Epithelial cell of umbilical artery (primary cell): ENCODE measurements around the gene IFT74. TPM values are rescaled to one million over a fixed set of nuclear protein-coding genes. Genes with fewer than 3 reads are reported as not detected.

ENCODE experiments used
- total RNA-seq: library from RNA; depleted of rRNA; stranded (reverse); fragments of >200 nt; gene quantifications from 2 replicates; pipeline ENCODE4 v1.2.3, GENCODE V29; 2014

IFT74 gene
- 9.4 and 14.6 TPM in 2 replicates for total RNA-seq

DNA sequence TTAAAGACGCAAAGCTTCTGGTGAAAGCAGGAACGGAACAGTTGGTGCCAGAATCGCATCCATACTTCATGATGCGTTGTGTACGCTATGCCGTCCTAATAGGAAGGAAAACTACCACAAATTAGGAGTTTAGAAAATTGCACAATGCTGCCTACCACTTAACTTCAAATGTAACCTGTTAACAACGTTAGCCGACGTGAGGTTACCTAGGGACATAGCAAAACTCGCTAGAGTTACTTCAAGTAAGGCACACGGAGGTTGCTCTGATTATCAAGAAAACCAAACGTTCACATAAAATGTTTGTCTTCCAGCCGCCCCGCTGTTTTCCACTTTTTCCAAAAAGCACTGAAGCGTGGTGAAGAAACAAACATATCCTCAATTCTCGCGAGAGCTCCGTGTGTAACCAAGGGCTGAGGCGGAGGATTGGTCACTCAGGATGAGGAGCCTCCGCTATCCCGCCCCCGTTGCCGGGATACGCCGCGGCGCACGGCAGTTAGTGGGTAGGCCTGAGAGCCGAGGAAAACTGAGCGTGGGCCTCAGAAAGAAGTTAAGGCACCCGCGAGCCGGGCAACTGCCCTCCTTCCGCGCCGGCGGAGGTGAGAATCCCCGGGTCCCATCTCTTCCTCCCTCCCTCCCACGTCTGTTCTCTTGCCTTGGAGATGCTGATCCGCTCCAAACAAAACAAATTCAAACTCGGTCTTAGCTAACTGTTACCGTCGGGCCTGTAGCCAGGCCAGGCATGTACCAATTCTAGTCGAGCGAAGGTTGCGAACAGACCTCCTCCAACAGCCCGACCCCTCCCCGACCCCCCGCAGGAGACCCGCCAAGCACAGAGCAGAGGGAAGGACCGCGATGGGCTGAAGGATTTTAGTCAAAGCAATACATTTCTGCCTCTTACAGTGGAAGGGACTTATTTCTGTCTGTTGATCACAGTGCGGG is at the start of gene IFT74:
IFT74 (plus strand) TSS at position 492 of the 939 bp plus-strand sequence. CDS start 5,556 bp downstream, outside the sequence.

GRCh38 chr9:26946753-26947727 is 9.2 kb upstream of the IFT74 start, which contains the start of gene PLAA:
TSS of gene PLAA (minus strand) at chr9:26947242. CDS start at chr9:26947045, 197 bp downstream.

DNA sequence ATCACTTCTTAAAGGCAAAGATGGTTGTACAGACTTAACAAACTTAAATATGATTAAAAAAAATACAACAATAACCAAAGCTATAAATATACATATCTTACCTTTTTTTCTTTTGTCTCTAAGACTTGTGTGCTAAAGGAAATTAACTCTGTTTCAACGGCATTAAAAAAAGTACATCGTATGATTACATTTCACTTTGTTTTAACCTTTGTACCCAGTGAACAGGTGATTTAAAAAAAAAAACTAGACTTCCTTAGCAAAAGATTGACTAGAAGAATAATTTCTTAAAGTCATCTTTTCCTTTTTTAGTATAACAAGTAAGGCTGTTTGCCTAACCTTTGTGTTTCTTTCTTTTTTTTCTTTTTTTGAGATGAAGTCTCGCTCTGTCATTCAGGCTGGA is 49.3 kb downstream of the IFT74 start, which contains the start of gene LRRC19:
LRRC19 (minus strand) TSS at position 182 of the 400 bp plus-strand sequence. CDS start 5,978 bp downstream, outside the sequence.

DNA sequence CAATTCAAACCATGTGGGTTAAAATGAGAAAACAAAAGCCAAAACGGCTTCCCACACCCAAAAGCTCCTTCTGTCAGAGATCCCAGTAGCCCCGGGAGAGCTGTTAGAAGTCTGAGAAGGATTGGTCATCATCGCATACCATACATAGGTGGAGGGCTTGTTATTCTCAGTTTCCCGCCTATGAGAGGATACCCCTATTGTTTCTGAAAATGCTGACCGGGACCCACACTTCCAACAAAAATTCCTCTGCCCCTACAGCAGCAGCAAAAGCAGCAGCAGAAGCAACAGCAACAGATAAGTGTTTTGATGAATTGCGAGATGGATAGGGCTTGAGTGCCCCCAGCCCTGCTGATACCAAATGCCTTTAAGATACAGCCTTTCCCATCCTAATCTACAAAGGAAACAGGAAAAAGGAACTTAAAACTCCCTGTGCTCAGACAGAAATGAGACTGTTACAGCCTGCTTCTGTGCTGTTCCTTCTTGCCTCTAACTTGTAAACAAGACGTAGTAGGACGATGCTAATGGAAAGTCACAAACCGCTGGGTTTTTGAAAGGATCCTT is 152.8 kb downstream of the IFT74 start, which contains the start of gene TEK:
TEK (plus strand) TSS at position 245 of the 561 bp plus-strand sequence. CDS start 366 bp downstream, outside the sequence.

Other genes starting within 250 kb of the IFT74 start
- 20.5 and 23.3 TPM in 2 replicates for gene CAAP1, start 63.6 kb upstream of the IFT74 start, total RNA-seq
- gene PLAA, start 9.2 kb upstream of the IFT74 start, total RNA-seq: 56.2 and 61.4 TPM in 2 replicates
- not detected in 2 replicates for gene LRRC19, start 49.3 kb downstream of the IFT74 start, total RNA-seq
- 88.0 and 110 TPM in 2 replicates for gene TEK, start 152.8 kb downstream of the IFT74 start, total RNA-seq